Measurements from ENCODE around the gene CWC15. TPM values are rescaled to one million over a fixed set of nuclear protein-coding genes. Genes with fewer than 3 reads are reported as not detected.
"Not testable (repeated sequence)": the region's sequence is repeated elsewhere in the genome, so short reads cannot be mapped to it uniquely, and the experiment has no call there.

CWC15 gene
- total RNA-seq, 1 donor from 2014 or later = 71.6 TPM

DNA sequence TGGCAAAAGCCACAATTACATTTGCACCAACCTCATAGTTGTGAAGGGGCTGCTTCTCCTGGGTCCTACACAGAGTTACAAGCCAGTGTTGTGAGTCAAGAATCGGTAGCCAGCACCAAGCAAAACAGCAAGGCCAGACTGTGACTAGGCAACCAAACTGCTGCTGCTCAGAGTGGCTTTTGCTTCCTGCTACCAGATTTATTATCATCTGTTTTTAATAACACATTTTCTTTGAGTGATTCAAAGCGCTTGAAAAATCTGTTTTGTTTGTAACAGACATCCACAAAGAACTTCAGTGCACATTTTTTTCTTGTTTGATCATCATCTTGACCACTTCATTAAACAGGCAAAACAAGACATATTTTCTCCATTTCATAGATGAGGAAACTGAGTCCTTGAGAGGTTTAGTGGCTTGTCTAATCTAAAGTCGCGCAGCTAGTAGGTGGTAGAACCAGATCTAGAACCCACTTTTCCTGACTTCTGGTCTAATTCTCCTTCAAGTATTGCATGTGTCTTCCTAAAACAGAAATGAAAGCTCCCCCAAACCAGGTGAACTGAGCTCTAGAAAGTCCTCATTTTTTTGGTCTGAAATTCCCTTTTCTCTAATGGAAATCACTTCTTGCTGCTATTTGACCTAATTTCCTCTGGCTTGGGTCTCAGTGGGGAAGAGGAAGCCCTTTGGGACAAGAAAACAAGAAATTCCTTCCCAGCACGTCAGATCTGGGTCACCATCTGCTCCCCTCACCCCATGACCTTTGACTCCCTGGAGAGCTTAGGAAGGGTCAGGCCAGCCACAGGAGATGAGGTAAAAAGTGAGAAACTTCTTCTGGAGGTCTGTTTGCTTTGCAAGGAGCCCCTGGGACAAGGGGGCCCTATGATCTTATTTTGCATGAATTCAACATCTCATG is 39.9 kb downstream of the CWC15 start:
- no peaks in the 10 kb centered on the region for H3K36me3 ChIP-seq
- H3K4me1 ChIP-seq = peaks cover 44% of the 10 kb centered on the region
- DNase-seq = peak; percentile 46
- no peaks in the 10 kb centered on the region for H3K9me3 ChIP-seq (replicated peaks)
- intact Hi-C loops (cut with micrococcal nuclease) = no loop called here
- TF ChIP-seq, protein P1, sequence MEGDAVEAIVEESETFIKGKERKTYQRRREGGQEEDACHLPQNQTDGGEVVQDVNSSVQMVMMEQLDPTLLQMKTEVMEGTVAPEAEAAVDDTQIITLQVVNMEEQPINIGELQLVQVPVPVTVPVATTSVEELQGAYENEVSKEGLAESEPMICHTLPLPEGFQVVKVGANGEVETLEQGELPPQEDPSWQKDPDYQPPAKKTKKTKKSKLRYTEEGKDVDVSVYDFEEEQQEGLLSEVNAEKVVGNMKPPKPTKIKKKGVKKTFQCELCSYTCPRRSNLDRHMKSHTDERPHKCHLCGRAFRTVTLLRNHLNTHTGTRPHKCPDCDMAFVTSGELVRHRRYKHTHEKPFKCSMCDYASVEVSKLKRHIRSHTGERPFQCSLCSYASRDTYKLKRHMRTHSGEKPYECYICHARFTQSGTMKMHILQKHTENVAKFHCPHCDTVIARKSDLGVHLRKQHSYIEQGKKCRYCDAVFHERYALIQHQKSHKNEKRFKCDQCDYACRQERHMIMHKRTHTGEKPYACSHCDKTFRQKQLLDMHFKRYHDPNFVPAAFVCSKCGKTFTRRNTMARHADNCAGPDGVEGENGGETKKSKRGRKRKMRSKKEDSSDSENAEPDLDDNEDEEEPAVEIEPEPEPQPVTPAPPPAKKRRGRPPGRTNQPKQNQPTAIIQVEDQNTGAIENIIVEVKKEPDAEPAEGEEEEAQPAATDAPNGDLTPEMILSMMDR (IDR thresholded peaks at IDR 0.05; ENCODE audit: borderline replicate concordance) = no peak
- H3K27me3 ChIP-seq (ENCODE audit: low read depth) = no peaks in the 10 kb centered on the region
- no peak overlapping the region for H3K4me3 ChIP-seq
- H3K27ac ChIP-seq (replicated peaks) = peak overlapping the region; percentile 60

DNA sequence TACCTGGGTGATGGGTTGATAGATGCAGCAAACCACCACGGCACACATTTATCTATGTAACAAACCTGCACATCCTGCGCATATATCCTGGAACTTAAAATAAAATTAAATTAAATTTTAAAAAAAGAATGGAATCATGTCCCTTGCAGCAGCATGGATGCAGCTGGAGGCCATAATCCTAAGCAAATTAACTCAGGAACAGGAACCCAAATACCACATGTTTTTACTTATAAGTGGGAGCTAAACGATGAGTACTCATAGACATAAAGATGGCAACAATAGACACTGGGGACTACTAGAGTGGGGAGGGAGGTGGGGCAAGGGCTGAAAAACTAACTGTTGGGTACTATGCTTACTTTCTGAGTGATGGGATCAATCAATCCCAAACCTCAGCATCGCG is 40.9 kb downstream of the CWC15 start:
- Histone ChIP-seq H3K9me3 (replicated peaks) (no peaks in the 10 kb centered on the region), H3K36me3 (no peaks in the 10 kb centered on the region), H3K27me3 (ENCODE audit: low read depth) (no peaks in the 10 kb centered on the region), H3K4me3 (no peak overlapping the region), H3K27ac (replicated peaks) (peak overlapping the region; percentile 60), H3K4me1 (peaks cover 44% of the 10 kb centered on the region)
- TF ChIP-seq, protein P1 (IDR thresholded peaks at IDR 0.05; ENCODE audit: borderline replicate concordance) = no peak
- DNase-seq = no peak
- intact Hi-C loops (cut with micrococcal nuclease) = no loop called here

DNA sequence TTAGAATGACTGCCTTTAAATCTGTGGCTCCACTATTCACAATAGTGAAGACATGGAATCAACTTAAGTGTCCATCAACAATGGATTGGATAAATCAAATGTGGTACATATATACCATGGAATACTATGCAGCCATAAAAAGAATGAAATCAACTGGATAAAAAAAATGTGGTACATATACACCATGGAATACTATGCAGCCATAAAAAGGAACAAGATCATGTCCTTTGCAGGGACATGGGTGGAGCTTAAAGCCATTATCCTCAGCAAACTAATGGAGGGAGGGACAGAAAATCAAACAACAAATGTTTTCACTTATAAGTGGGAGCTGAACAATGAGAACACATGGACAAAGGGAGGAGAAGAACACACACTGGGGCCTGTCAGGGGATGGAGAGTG is 41.3 kb downstream of the CWC15 start:
- H3K27me3 ChIP-seq (ENCODE audit: low read depth); intact Hi-C loops (cut with micrococcal nuclease); H3K27ac ChIP-seq (replicated peaks); DNase-seq; H3K36me3 ChIP-seq; H3K4me3 ChIP-seq; H3K9me3 ChIP-seq (replicated peaks): not testable (repeated sequence)
- H3K4me1 ChIP-seq = peaks cover 46% of the 10 kb centered on the region

DNA sequence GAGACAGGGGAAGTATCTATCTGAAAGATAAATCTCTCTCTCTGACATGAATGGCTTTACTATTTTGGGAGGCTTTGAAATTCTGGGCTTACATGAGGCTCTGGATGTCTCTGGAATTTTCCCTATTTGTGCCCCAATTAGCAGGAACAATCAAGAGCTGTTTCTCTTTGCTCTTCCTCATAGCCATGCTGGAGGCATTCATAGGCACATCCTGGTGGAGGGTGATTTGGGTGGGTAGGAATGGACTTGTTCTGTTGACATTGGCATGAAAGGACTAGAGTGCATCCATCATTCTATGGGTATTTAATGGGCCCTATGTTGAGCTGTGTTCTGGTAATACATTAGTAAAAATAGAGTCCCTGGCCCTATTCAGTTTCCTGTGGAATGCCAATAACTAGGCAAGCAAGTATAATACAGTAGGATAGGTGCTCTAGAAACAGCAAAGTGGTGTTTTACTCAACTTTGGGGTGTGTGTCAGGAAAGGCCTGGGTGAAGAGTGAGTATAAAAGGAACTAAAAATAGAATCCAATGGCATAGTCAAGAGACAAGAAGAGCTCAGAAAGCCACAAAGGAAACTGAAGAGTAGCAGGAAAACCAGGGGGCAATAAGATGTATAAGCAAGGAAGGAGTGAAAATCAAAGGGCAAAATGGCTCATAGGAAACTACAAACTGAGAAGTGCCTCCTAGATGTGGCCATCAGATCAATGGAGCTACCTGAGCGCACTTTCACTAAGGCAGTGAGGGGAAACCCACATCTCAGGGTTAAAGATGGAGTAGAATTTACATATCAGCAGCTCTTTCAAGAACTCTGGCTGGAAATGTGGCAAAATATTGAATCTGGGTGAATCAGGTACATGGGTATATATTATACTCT is 45.0 kb downstream of the CWC15 start:
- no peaks in the 10 kb centered on the region for H3K27me3 ChIP-seq (ENCODE audit: low read depth)
- no peaks in the 10 kb centered on the region for H3K9me3 ChIP-seq (replicated peaks)
- no peaks in the 10 kb centered on the region for H3K36me3 ChIP-seq
- intact Hi-C loops (cut with micrococcal nuclease) = no loop called here
- peaks cover 58% of the 10 kb centered on the region for H3K4me1 ChIP-seq
- no peak for DNase-seq
- no peak overlapping the region for H3K4me3 ChIP-seq
- TF ChIP-seq, protein P1 (IDR thresholded peaks at IDR 0.05; ENCODE audit: borderline replicate concordance) = no peak
- peak overlapping the region; percentile 86 for H3K27ac ChIP-seq (replicated peaks)

DNA sequence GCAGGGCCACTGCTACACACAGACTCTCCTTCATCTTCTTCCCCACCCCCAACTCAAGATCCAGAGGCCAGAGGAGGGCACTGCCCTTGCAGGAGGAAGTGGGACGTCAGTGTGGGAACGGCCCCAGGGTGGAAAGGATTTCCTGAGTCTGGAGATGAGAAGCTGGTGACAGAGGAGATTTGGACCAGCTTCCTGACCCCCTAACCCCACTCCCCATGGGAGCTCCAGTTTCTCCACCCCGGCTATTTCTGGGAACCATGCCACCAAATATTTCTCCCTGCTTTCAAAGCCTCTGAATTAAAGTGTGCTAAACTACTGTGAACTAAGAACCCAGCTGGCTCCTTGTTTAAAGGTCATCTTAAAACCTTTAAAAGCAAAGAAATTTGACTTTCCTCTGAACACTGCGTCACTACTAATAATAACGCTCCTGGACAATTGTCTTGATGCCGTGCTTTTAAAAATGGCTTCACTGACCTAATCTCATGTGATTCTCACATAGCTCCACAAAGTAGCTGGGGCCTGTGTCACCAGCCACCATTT is 46.6 kb downstream of the CWC15 start:
- Histone ChIP-seq H3K4me3 (no peak overlapping the region), H3K27ac (replicated peaks) (peak overlapping the region; percentile 86), H3K36me3 (no peaks in the 10 kb centered on the region), H3K9me3 (replicated peaks) (no peaks in the 10 kb centered on the region), H3K27me3 (ENCODE audit: low read depth) (peaks cover under 1% of the 10 kb centered on the region), H3K4me1 (peaks cover 50% of the 10 kb centered on the region)
- TF ChIP-seq, protein P1 (IDR thresholded peaks at IDR 0.05; ENCODE audit: borderline replicate concordance) = no peak
- peak; percentile 87 for DNase-seq
- intact Hi-C loops (cut with micrococcal nuclease) = no loop called here
